Activated effector memory CD4-positive, alpha-beta T cell treated with Interleukin-2 at 50 U/mL for 16 hours (primary cell): ENCODE measurements around the gene ZMYND19.
"Not testable (repeated sequence)": the region's sequence is repeated elsewhere in the genome, so short reads cannot be mapped to it uniquely, and the experiment has no call there.

Experiments used
- DNase-seq: peaks from one replicate; pipeline ENCODE4 v3.0.0-alpha.2; 2020

Gene ZMYND19

GRCh38 chr9:137553654-137554053 lies 36.7 kb downstream of the ZMYND19 start:
- DNase-seq = not testable (repeated sequence)

GRCh38 chr9:137552022-137552768 lies 38.1 kb downstream of the ZMYND19 start:
- DNase-seq = no peak

GRCh38 chr9:137551264-137552021 lies 38.9 kb downstream of the ZMYND19 start, which contains the start of gene MRPL41:
Gene MRPL41, plus strand, starts transcription at chr9:137551879. Its CDS starts 203 bp downstream, at chr9:137552082.
- DNase-seq = peak; percentile 86

- DNase-seq = not testable (repeated sequence)
Measured at GRCh38 chr9:137550958-137551263, 39.4 kb downstream of the ZMYND19 start.

- peak; percentile 26 for DNase-seq
Measured at GRCh38 chr9:137550231-137550621, 40.1 kb downstream of the ZMYND19 start, which contains the start of gene PNPLA7. Gene PNPLA7, minus strand, starts transcription at chr9:137550402. Its CDS starts 205 bp downstream, at chr9:137550197.

GRCh38 chr9:137547687-137548543 lies 42.4 kb downstream of the ZMYND19 start:
- no peak for DNase-seq

- DNase-seq = no peak
Measured at GRCh38 chr9:137545123-137545522, 45.2 kb downstream of the ZMYND19 start.

- no peak for DNase-seq
Measured at GRCh38 chr9:137544176-137544760, 46.0 kb downstream of the ZMYND19 start.

- DNase-seq = no peak
Measured at GRCh38 chr9:137543237-137543963, 46.9 kb downstream of the ZMYND19 start.

- no peak for DNase-seq
Measured at GRCh38 chr9:137542486-137542885, 47.8 kb downstream of the ZMYND19 start.

- no peak for DNase-seq
Measured at GRCh38 chr9:137540536-137540935, 49.8 kb downstream of the ZMYND19 start.

GRCh38 chr9:137538058-137538457 lies 52.3 kb downstream of the ZMYND19 start:
- DNase-seq = no peak

- peak; percentile 8 for DNase-seq
Measured at GRCh38 chr9:137536594-137537131, 53.6 kb downstream of the ZMYND19 start.

- no peak for DNase-seq
Measured at GRCh38 chr9:137535120-137535428, 55.2 kb downstream of the ZMYND19 start.

- no peak for DNase-seq
Measured at GRCh38 chr9:137534256-137535119, 55.8 kb downstream of the ZMYND19 start.

- DNase-seq = not testable (repeated sequence)
Measured at GRCh38 chr9:137532891-137533468, 57.3 kb downstream of the ZMYND19 start.
